Mucosa of descending colon (tissue), 3 donors: ENCODE data around the gene ZDHHC16. TPM values are rescaled to one million over a fixed set of nuclear protein-coding genes. Genes with fewer than 3 reads are reported as not detected.
A peak's percentile ranks its signal among the peaks of the same experiment; 100 is the strongest.
"Not testable (repeated sequence)": the region's sequence is repeated elsewhere in the genome, so short reads cannot be mapped to it uniquely, and the experiment has no call there.

Experiments
- ATAC-seq: fragments of 200-7000 bp; cut with Tn5 transposase; one replicate; pipeline ENCODE4 v1.9.1; 2020; ENCODE audit warnings: mild to moderate bottlenecking, moderate library complexity
- DNase-seq, 3 donors: peaks; one replicate each; pipeline ENCODE4 v3.0.0-alpha.2; 2020
- H3K36me3 ChIP-seq: fragments of 200-600 bp; one replicate; pipeline ENCODE4 v1.8.0; 2021; ENCODE audit warnings: low read depth, mild to moderate bottlenecking
- H3K4me1 ChIP-seq: fragments of 200-600 bp; one replicate; pipeline ENCODE4 v1.8.0; 2021; ENCODE audit warnings: low read depth, mild to moderate bottlenecking
- H3K4me3 ChIP-seq: fragments of 200-600 bp; one replicate; pipeline ENCODE4 v1.8.0; 2021; ENCODE audit warnings: mild to moderate bottlenecking
- H3K9me3 ChIP-seq: fragments of 200-600 bp; one replicate; pipeline ENCODE4 v1.8.0; 2021; ENCODE audit warnings: mild to moderate bottlenecking
- CTCF ChIP-seq: fragments of 200-600 bp; IDR thresholded peaks from one replicate; pipeline ENCODE4 v1.8.0; 2022; ENCODE audit warnings: antibody characterized with exemption, mild to moderate bottlenecking
- intact Hi-C, 2 donors: fragments of 100-400 bp; cut with DNase I in 1 of 2; cut with micrococcal nuclease in 1 of 2; formaldehyde crosslinking; loops; one replicate each; pipeline versions ENCODE4 v1.11.0 to v1.11.1; 2022; cut with DNase I, micrococcal nuclease
- total RNA-seq, 3 donors: library from RNA; stranded (reverse); fragmentation: NEBNext Ultra II Directional in 2 of 3; extraction: Animal tissue kit (Norgen Biotek cat#: 25700) in 2 of 3; gene quantifications; one replicate each; pipeline versions ENCODE4 v1.2.1 to v1.2.4, GENCODE V29; 2021 to 2023
- donor health status: DM: no; HTN: no; CAD: no; lungs with moderate emphysema.
- donor health status: DM: no; HTN: no; CAD: no.
- donor health status: DM: no; HTN: yes; CAD: no.

The ZDHHC16 gene
- total RNA-seq, 3 donors from 2014 or later = 28.8 to 37.0 (median 29.5) TPM

- no peak overlapping the region for H3K4me3 ChIP-seq
- H3K36me3 ChIP-seq = no peaks in the 10 kb centered on the region
- peaks cover 18% of the 10 kb centered on the region for H3K4me1 ChIP-seq
- no peak for TF ChIP-seq CTCF
- intact Hi-C loops = no loop called here
- ATAC-seq (no peak), DNase-seq (no peak)
- H3K9me3 ChIP-seq = no peaks in the 10 kb centered on the region
Observed at GRCh38 chr10:97411406-97411805, 34.6 kb upstream of the ZDHHC16 start.

GRCh38 chr10:97412891-97413304 lies 33.1 kb upstream of the ZDHHC16 start:
- Histone ChIP-seq H3K9me3 (no peaks in the 10 kb centered on the region), H3K36me3 (no peaks in the 10 kb centered on the region), H3K4me1 (peaks cover 7% of the 10 kb centered on the region), H3K4me3 (no peak overlapping the region)
- no peak for TF ChIP-seq CTCF
- DNase-seq = no peak
- intact Hi-C loops = no loop called here
- ATAC-seq = peak; percentile 11

GRCh38 chr10:97416565-97416964 lies 29.4 kb upstream of the ZDHHC16 start:
- ATAC-seq (no peak), DNase-seq (no peak)
- intact Hi-C loops = no loop called here
- Histone ChIP-seq H3K4me1 (peaks cover 3% of the 10 kb centered on the region), H3K9me3 (no peaks in the 10 kb centered on the region), H3K4me3 (no peak overlapping the region), H3K36me3 (no peaks in the 10 kb centered on the region)
- TF ChIP-seq CTCF = no peak

- H3K36me3 ChIP-seq, intact Hi-C loops, ATAC-seq, DNase-seq, H3K9me3 ChIP-seq, H3K4me3 ChIP-seq: not testable (repeated sequence)
- peaks cover 24% of the 10 kb centered on the region for H3K4me1 ChIP-seq
Observed at GRCh38 chr10:97423757-97424098, 22.2 kb upstream of the ZDHHC16 start.

- intact Hi-C loops = no loop called here
- peak; percentile 92 for ATAC-seq
- TF ChIP-seq CTCF = peak; percentile 80
Observed at GRCh38 chr10:97425964-97426775, 19.8 kb upstream of the ZDHHC16 start, which contains the start of gene PGAM1. TSS of gene PGAM1 (plus strand) at chr10:97426191. CDS start at chr10:97426308, 117 bp downstream.

GRCh38 chr10:97426776-97427570 lies 19.0 kb upstream of the ZDHHC16 start:
- intact Hi-C loops = no loop called here
- H3K36me3 ChIP-seq = no peaks in the 10 kb centered on the region
- DNase-seq = peak in 2 of 3 donors; percentile 27 to 60
- peak; percentile 3 for ATAC-seq
- TF ChIP-seq CTCF = no peak
- peak overlapping the region; percentile 83 for H3K4me3 ChIP-seq
- peaks cover 25% of the 10 kb centered on the region for H3K4me1 ChIP-seq
- no peaks in the 10 kb centered on the region for H3K9me3 ChIP-seq

More at GRCh38 chr10:97425964-97426775, 19.8 kb upstream of the ZDHHC16 start, which contains the start of gene PGAM1:
- Histone ChIP-seq H3K9me3 (no peaks in the 10 kb centered on the region), H3K4me1 (peaks cover 25% of the 10 kb centered on the region), H3K4me3 (peak within 1 kb of the TSS; percentile 83), H3K36me3 (no peaks in the 10 kb centered on the region)
- peak; percentile 91 to 97 (median 97) for DNase-seq
